Ectodermal cell (in vitro differentiated cells): ENCODE results near the gene RUNX1.

Experiments used
- H3K27ac ChIP-seq: 2 replicates; pipeline ENCODE4 v1.7.0; 2013; ENCODE audit warnings: mild to moderate bottlenecking, low read depth, low read length; ENCODE audit not compliant: insufficient read depth, poor library complexity, severe bottlenecking
- H3K27me3 ChIP-seq: 2 replicates; pipeline ENCODE4 v1.7.0; 2013; ENCODE audit warnings: mild to moderate bottlenecking, low read length; ENCODE audit not compliant: insufficient read depth, control insufficient read depth, poor library complexity, severe bottlenecking
- H3K36me3 ChIP-seq: one replicate; pipeline ENCODE4 v1.7.0; 2013; ENCODE audit warnings: low read length; ENCODE audit not compliant: control insufficient read depth, insufficient read depth
- H3K4me1 ChIP-seq: one replicate; pipeline ENCODE4 v1.7.0; 2013; ENCODE audit warnings: low read length; ENCODE audit not compliant: control insufficient read depth, insufficient read depth
- H3K4me3 ChIP-seq: 2 replicates; pipeline ENCODE4 v1.7.0; 2013; ENCODE audit warnings: low read depth, low read length, control low read depth; ENCODE audit not compliant: insufficient read depth
- H3K9me3 ChIP-seq: 2 replicates; pipeline ENCODE4 v1.7.0; 2013; ENCODE audit warnings: mild to moderate bottlenecking, low read length, moderate library complexity; ENCODE audit not compliant: control insufficient read depth
- WGBS, 2 experiments: methylation state at CpG; one replicate each; pipeline ENCODE4 v1.1.7; 2013; ENCODE audit warnings: missing lambda C conversion rate in 2 of 2; 5-methylcytosine and 5-hydroxymethylcytosine counted together

RUNX1 gene

DNA sequence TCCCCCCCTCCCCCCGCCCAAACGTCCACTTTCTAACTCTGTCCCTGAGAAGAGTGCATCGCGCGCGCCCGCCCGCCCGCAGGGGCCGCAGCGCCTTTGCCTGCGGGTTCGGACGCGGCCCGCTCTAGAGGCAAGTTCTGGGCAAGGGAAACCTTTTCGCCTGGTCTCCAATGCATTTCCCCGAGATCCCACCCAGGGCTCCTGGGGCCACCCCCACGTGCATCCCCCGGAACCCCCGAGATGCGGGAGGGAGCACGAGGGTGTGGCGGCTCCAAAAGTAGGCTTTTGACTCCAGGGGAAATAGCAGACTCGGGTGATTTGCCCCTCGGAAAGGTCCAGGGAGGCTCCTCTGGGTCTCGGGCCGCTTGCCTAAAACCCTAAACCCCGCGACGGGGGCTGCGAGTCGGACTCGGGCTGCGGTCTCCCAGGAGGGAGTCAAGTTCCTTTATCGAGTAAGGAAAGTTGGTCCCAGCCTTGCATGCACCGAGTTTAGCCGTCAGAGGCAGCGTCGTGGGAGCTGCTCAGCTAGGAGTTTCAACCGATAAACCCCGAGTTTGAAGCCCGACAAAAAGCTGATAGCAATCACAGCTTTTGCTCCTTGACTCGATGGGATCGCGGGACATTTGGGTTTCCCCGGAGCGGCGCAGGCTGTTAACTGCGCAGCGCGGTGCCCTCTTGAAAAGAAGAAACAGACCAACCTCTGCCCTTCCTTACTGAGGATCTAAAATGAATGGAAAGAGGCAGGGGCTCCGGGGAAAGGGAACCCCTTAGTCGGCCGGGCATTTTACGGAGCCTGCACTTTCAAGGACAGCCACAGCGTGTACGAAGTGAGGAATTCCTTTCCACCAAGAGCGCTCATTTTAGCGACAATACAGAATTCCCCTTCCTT, 158.1 kb downstream of the RUNX1 start:
- Histone ChIP-seq H3K9me3 (no peaks in the 10 kb centered on the region), H3K4me3 (peak overlapping the region; percentile 50), H3K36me3 (no peaks in the 10 kb centered on the region), H3K4me1 (peaks cover 21% of the 10 kb centered on the region), H3K27me3 (peaks cover 93% of the 10 kb centered on the region), H3K27ac (no peak overlapping the region)
- 1% methylated on average over 60 of the region's 60 CpGs for WGBS, 2 experiments

DNA sequence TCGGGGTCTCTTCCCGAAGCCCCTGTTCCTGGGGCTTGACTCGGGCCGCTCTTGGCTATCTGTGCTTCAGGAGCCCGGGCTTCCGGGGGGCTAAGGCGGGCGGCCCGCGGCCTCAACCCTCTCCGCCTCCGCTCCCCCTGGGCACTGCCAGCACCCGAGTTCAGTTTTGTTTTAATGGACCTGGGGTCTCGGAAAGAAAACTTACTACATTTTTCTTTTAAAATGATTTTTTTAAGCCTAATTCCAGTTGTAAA, 158.7 kb downstream of the RUNX1 start:
- H3K27ac ChIP-seq, result no peak overlapping the region
- no peaks in the 10 kb centered on the region for H3K36me3 ChIP-seq
- 2 to 4% methylated on average over 14 of the region's 14 CpGs for WGBS, 2 experiments
- H3K27me3 ChIP-seq, result peaks cover 98% of the 10 kb centered on the region
- H3K4me3 ChIP-seq, result peak overlapping the region; percentile 50
- H3K9me3 ChIP-seq, result no peaks in the 10 kb centered on the region
- H3K4me1 ChIP-seq, result peaks cover 25% of the 10 kb centered on the region

GRCh38 chr21:34889676-34890469, 159.2 kb downstream of the RUNX1 start:
- Histone ChIP-seq H3K36me3 (no peaks in the 10 kb centered on the region), H3K4me1 (peaks cover 25% of the 10 kb centered on the region), H3K4me3 (peak overlapping the region; percentile 50), H3K27ac (no peak overlapping the region), H3K27me3 (peaks cover 99% of the 10 kb centered on the region), H3K9me3 (no peaks in the 10 kb centered on the region)
- WGBS, 2 experiments, result 0 to 1% methylated on average over 98 of the region's 98 CpGs

DNA sequence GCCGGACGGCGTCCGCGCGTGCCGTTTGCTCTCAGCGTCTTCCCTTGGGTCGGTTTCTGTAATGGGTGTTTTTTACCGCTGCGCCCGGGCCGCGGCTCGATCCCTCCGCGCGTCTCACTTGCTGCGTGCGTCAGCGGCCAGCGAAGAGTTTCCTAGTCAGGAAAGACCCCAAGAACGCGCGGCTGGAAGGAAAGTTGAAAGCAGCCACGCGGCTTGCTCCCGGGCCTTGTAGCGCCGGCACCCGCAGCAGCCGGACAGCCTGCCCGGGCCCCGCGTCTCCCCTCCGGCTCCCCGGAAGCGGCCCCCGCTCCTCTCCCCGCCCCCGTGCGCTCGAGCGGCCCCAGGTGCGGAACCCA, 159.8 kb downstream of the RUNX1 start:
- Histone ChIP-seq H3K4me1 (peaks cover 25% of the 10 kb centered on the region), H3K27ac (no peak overlapping the region), H3K27me3 (peaks cover 99% of the 10 kb centered on the region), H3K4me3 (peak overlapping the region; percentile 50), H3K36me3 (no peaks in the 10 kb centered on the region), H3K9me3 (no peaks in the 10 kb centered on the region)
- WGBS, 2 experiments, result 0% methylated on average over 45 of the region's 45 CpGs

DNA sequence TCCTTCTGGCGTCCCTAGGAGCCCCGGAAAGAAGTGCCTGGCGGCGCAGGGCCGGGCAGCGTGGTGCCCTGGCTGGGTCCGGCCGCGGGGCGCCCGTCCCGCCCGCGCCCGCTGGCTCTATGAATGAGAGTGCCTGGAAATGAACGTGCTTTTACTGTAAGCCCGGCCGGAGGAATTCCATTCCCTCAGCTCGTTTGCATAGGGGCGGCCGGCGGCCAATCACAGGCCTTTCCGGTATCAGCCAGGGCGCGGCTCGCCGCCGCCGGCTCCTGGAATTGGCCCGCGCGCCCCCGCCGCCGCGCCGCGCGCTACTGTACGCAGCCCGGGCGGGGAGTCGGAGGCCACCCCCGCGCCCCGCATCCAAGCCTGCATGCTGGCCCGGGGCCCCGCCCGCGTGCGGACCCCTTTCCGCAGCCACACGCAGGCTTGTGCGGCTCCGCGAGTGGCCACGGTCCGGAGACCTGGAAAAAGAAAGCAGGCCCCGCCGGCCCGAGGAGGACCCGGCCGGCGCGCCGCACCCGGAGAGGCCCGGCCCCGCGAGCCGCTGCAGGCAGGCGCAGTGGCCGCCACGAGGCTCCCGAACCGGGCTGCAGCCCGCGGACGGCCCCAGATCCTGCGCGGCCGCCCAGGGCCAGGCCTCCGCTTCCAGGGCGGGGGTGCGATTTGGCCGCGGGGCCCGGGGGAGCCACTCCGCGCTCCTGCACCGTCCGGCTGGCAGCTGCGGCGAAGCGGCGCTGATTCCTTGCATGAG, 160.4 kb downstream of the RUNX1 start:
- peaks cover 99% of the 10 kb centered on the region for H3K27me3 ChIP-seq
- 0 to 1% methylated on average over 96 of the region's 96 CpGs for WGBS, 2 experiments
- H3K4me3 ChIP-seq, result peak overlapping the region; percentile 50
- peaks cover 25% of the 10 kb centered on the region for H3K4me1 ChIP-seq
- H3K36me3 ChIP-seq, result no peaks in the 10 kb centered on the region
- no peaks in the 10 kb centered on the region for H3K9me3 ChIP-seq
- H3K27ac ChIP-seq, result no peak overlapping the region

DNA sequence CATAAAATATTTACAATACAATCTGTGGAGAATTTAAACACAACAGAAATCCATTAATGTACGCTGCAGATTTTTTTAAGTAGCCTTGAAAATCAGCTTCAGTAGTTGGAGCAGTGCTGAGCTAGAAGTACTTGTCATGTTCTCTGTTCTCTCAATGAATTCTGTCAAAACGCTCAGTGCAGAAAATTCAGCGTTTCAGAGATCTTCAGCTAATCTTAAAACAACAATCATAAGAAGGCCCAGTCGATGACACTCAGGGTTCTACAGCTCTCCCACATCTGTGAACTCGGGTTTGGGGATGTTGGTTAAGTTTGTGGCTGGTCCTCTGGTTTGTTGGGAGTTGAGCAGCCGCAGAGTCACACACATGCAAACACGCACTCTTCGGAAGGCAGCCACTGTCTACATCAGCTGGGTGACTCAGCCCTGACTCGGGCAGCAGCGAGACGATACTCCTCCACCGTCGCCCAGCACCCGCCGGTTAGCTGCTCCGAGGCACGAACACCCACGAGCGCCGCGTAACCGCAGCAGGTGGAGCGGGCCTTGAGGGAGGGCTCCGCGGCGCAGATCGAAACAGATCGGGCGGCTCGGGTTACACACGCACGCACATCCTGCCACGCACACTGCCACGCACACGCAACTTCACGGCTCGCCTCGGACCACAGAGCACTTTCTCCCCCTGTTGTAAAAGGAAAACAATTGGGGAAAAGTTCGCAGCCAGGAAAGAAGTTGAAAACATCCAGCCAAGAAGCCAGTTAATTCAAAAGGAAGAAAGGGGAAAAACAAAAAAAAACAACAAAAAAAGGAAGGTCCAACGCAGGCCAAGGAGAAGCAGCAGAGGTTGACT, 161.2 kb downstream of the RUNX1 start:
- peaks cover 99% of the 10 kb centered on the region for H3K27me3 ChIP-seq
- no peak overlapping the region for H3K27ac ChIP-seq
- WGBS, 2 experiments, result 1 to 3% methylated on average over 38 to 40 of the region's 40 CpGs
- peaks cover 25% of the 10 kb centered on the region for H3K4me1 ChIP-seq
- H3K36me3 ChIP-seq, result no peaks in the 10 kb centered on the region
- peak overlapping the region; percentile 50 for H3K4me3 ChIP-seq
- H3K9me3 ChIP-seq, result no peaks in the 10 kb centered on the region

- WGBS, 2 experiments, result 1 to 3% methylated on average over 12 to 14 of the region's 15 CpGs
- Histone ChIP-seq H3K4me1 (peaks cover 25% of the 10 kb centered on the region), H3K27ac (no peak overlapping the region), H3K27me3 (peaks cover 99% of the 10 kb centered on the region), H3K4me3 (peak overlapping the region; percentile 27), H3K9me3 (no peaks in the 10 kb centered on the region), H3K36me3 (no peaks in the 10 kb centered on the region)
Observed at GRCh38 chr21:34887105-34887442, 162.0 kb downstream of the RUNX1 start.

DNA sequence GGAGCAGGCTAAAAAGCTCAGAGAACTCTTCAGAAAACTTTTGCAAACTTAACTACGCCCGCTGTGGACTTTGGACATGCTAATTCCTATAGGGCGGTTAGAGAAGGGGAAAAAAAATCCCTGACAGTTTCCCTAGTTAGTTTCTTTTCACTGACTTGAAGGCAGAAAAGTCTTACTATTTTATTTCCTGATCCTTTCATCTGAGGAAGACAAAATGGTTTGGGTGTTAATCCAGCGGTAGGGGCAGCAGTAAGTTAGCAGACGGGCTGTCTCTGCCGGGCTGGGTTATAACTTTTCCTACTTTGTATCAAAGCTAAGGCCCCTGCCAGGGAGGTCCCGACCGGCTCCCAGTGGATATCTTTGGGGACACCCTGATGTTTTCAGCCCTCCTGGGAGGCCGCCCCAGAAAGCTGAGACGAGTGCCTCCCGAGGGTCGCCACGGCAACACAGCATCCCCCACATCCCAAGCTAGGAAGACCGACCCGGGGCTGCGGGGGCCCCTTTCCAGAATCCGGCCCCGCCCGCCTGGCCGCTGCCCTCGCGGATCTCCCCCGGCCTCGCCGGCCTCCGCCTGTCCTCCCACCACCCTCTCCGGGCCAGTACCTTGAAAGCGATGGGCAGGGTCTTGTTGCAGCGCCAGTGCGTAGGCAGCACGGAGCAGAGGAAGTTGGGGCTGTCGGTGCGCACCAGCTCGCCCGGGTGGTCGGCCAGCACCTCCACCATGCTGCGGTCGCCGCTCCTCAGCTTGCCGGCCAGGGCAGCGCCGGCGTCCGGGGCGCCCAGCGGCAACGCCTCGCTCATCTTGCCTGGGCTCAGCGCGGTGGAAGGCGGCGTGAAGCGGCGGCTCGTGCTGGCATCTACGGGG, 162.6 kb downstream of the RUNX1 start:
- Histone ChIP-seq H3K4me3 (peak overlapping the region; percentile 27), H3K36me3 (no peaks in the 10 kb centered on the region), H3K27me3 (peaks cover 94% of the 10 kb centered on the region), H3K27ac (no peak overlapping the region), H3K4me1 (peaks cover 21% of the 10 kb centered on the region), H3K9me3 (no peaks in the 10 kb centered on the region)
- 0 to 1% methylated on average over 56 of the region's 56 CpGs for WGBS, 2 experiments

GRCh38 chr21:34885626-34886239, 163.4 kb downstream of the RUNX1 start:
- Histone ChIP-seq H3K9me3 (no peaks in the 10 kb centered on the region), H3K36me3 (no peaks in the 10 kb centered on the region), H3K4me1 (peaks cover 14% of the 10 kb centered on the region), H3K4me3 (peak overlapping the region; percentile 12), H3K27ac (no peak overlapping the region), H3K27me3 (peaks cover 87% of the 10 kb centered on the region)
- WGBS, 2 experiments, result 2 to 3% methylated on average over 21 of the region's 24 CpGs
